IMR-90 (cell line): ENCODE measurements around the gene SIGLEC9. TPM values are rescaled to one million over a fixed set of nuclear protein-coding genes. Genes with fewer than 3 reads are reported as not detected.

Source experiments
- ATAC-seq: fragments of 200-7000 bp; cut with Tn5 transposase; 2 replicates; pipeline ENCODE4 v1.9.1; 2020; ENCODE audit warnings: low read depth, mild to moderate bottlenecking, moderate library complexity
- BruUV-seq: library from RNA; stranded (reverse); fragments of 400-500 nt; replicated peaks from 2 replicates; lab custom pipeline; 2021; lab: Mats Ljungman, UMichigan
- CTCF ChIA-PET: fragments of 300-600 bp; formaldehyde crosslinking; extraction: SDS; loops from one replicate; lab custom pipeline; 2021; ENCODE audit warnings: antibody characterized with exemption; lab: Yijun Ruan, JAX
- POLR2A ChIA-PET: fragments of 300-600 bp; sonication (Branson Sonifier 250); formaldehyde crosslinking; loops from one replicate; lab custom pipeline; 2022; ENCODE audit warnings: antibody characterized with exemption; ENCODE audit not compliant: unreplicated experiment; lab: Charles Lee
- DNase-seq: peaks from one replicate; pipeline ENCODE4 v3.0.0; 2013
- H2AFZ ChIP-seq: replicated peaks from 2 replicates; pipeline ENCODE3; 2013; ENCODE audit warnings: low read length, mild to moderate bottlenecking; ENCODE audit not compliant: poor library complexity
- H2AK5ac ChIP-seq: 2 replicates; pipeline ENCODE4 v1.6.1; 2013; ENCODE audit warnings: low read depth, low read length, inconsistent platforms
- H2AK9ac ChIP-seq: replicated peaks from 2 replicates; pipeline ENCODE3; 2013; ENCODE audit warnings: mild to moderate bottlenecking, low read depth, low read length, moderate library complexity; ENCODE audit not compliant: poor library complexity
- H2BK120ac ChIP-seq: 2 replicates; pipeline ENCODE4 v1.6.1; 2013; ENCODE audit warnings: low read depth, low read length, inconsistent platforms
- H2BK15ac ChIP-seq: 3 replicates; pipeline ENCODE4 v1.6.1; 2013; ENCODE audit warnings: low read depth, low read length, inconsistent platforms
- H2BK20ac ChIP-seq: 2 replicates; pipeline ENCODE4 v1.6.1; 2013; ENCODE audit warnings: low read depth, mild to moderate bottlenecking, inconsistent platforms, low read length, moderate library complexity
- H2BK5ac ChIP-seq: 2 replicates; pipeline ENCODE4 v1.6.1; 2013; ENCODE audit warnings: mild to moderate bottlenecking, low read depth, low read length, inconsistent platforms; ENCODE audit not compliant: poor library complexity, severe bottlenecking
- H3K14ac ChIP-seq: replicated peaks from 2 replicates; pipeline ENCODE4 v1.6.1; 2013; ENCODE audit warnings: low read depth, low read length, inconsistent platforms
- H3K18ac ChIP-seq: 2 replicates; pipeline ENCODE4 v1.6.1; 2013; ENCODE audit warnings: low read depth, low read length, control low read depth
- H3K23ac ChIP-seq: 2 replicates; pipeline ENCODE4 v1.6.1; 2013; ENCODE audit warnings: low read depth, low read length, inconsistent platforms
- H3K27ac ChIP-seq: 2 replicates; pipeline ENCODE4 v1.5.1; 2013; ENCODE audit warnings: mild to moderate bottlenecking, control low read depth, low read length; ENCODE audit not compliant: insufficient read depth
- H3K27me3 ChIP-seq: 2 replicates; pipeline ENCODE4 v1.6.1; 2013; ENCODE audit warnings: low read length; ENCODE audit not compliant: control insufficient read depth, insufficient read depth
- H3K36me3 ChIP-seq: 2 replicates; pipeline ENCODE4 v1.6.1; 2013; ENCODE audit warnings: low read length, mixed read lengths; ENCODE audit not compliant: control insufficient read depth, insufficient read depth
- H3K4ac ChIP-seq: 2 replicates; pipeline ENCODE4 v1.6.1; 2013; ENCODE audit warnings: low read depth, low read length, inconsistent platforms
- H3K4me1 ChIP-seq: 2 replicates; pipeline ENCODE4 v1.6.1; 2013; ENCODE audit warnings: low read length, mixed read lengths; ENCODE audit not compliant: control insufficient read depth, insufficient read depth
- H3K4me2 ChIP-seq: 2 replicates; pipeline ENCODE4 v1.6.1; 2013; ENCODE audit warnings: low read depth, mild to moderate bottlenecking, control low read depth, low read length, moderate library complexity
- H3K4me3 ChIP-seq: 2 replicates; pipeline ENCODE4 v1.5.1; 2013; ENCODE audit warnings: low read depth, mild to moderate bottlenecking, control low read depth, low read length, moderate library complexity; ENCODE audit not compliant: insufficient read depth
- H3K56ac ChIP-seq: 2 replicates; pipeline ENCODE4 v1.6.1; 2013; ENCODE audit warnings: low read length, inconsistent platforms; ENCODE audit not compliant: insufficient read depth; ENCODE audit errors: extremely low read depth
- H3K79me1 ChIP-seq, 2 experiments: 2 replicates each; pipeline ENCODE4 v1.6.1; 2013; ENCODE audit warnings: low read length in 2 of 2, inconsistent platforms in 1 of 2, low read depth in 1 of 2
- H3K9ac ChIP-seq: 2 replicates; pipeline ENCODE4 v1.6.1; 2013; ENCODE audit warnings: low read depth, low read length, control low read depth
- H3K9me1 ChIP-seq: 2 replicates; pipeline ENCODE4 v1.6.1; 2013; ENCODE audit warnings: low read length, inconsistent platforms; ENCODE audit not compliant: insufficient read depth
- H3K9me3 ChIP-seq: 2 replicates; pipeline ENCODE4 v1.6.1; 2013; ENCODE audit warnings: low read length; ENCODE audit not compliant: control insufficient read depth, insufficient read depth
- H4K20me1 ChIP-seq: 2 replicates; pipeline ENCODE4 v1.6.1; 2013; ENCODE audit warnings: low read length, inconsistent platforms; ENCODE audit not compliant: insufficient read depth
- H4K5ac ChIP-seq: 2 replicates; pipeline ENCODE4 v1.6.1; 2013; ENCODE audit warnings: mild to moderate bottlenecking, low read depth, low read length, control low read depth
- H4K8ac ChIP-seq, 2 experiments: 2 replicates each; pipeline ENCODE4 v1.6.1; 2013; ENCODE audit warnings: low read depth in 2 of 2, low read length in 2 of 2, control low read depth in 1 of 2, inconsistent platforms in 1 of 2
- H4K91ac ChIP-seq: 2 replicates; pipeline ENCODE4 v1.6.1; 2013; ENCODE audit warnings: low read depth, low read length, inconsistent platforms; ENCODE audit not compliant: insufficient read depth
- RCOR1 ChIP-seq: IDR thresholded peaks from 2 replicates; pipeline ENCODE4 v1.6.1; 2012; ENCODE audit warnings: mild to moderate bottlenecking, low read length, improper control_type of control experiment; ENCODE audit not compliant: insufficient replicate concordance
- WGBS, 2 experiments: methylation state at CpG; one replicate each; pipeline versions ENCODE4 v1.1.5 to v1.1.7; 2013; ENCODE audit warnings: missing lambda C conversion rate in 2 of 2; ENCODE audit not compliant: insufficient read length in 1 of 2; ENCODE audit errors: extremely low coverage in 2 of 2; 5-methylcytosine and 5-hydroxymethylcytosine counted together
- dilution Hi-C: fragments of 300-500 bp; cut with HindIII; formaldehyde crosslinking; loops from one replicate; pipeline ENCODE4 v1.14.3; 2018; ENCODE audit warnings: low sequenced_read_pairs; ENCODE audit not compliant: unreplicated experiment
- in situ Hi-C: fragments of 300-500 bp; cut with MboI; formaldehyde crosslinking; loops from 3 replicates; pipeline ENCODE4 v1.14.3; 2019; ENCODE audit warnings: low sequenced_read_pairs, inconsistent platforms, mixed read lengths
- intact Hi-C: fragments of 100-400 bp; cut with micrococcal nuclease; formaldehyde crosslinking; loops from 2 replicates; pipeline ENCODE4 v1.10.0; 2022
- polyA plus RNA-seq, 3 experiments: library from polyadenylated mRNA; depleted of rRNA; stranded (reverse); fragments of >200 nt; gene quantifications; 2 replicates each; pipeline ENCODE4 v1.2.3, GENCODE V29; 2012; ENCODE audit warnings: low replicate concordance in 1 of 3
- total RNA-seq: library from RNA; depleted of rRNA; stranded (reverse); fragments of >200 nt; gene quantifications from 2 replicates; pipeline ENCODE4 v1.2.3, GENCODE V29; 2012

The SIGLEC9 gene
- total and polyA plus RNA-seq, 2 of the 4 experiments (the other 2 are of a cell fraction) = 0.03 TPM; not detected in 1

DNA sequence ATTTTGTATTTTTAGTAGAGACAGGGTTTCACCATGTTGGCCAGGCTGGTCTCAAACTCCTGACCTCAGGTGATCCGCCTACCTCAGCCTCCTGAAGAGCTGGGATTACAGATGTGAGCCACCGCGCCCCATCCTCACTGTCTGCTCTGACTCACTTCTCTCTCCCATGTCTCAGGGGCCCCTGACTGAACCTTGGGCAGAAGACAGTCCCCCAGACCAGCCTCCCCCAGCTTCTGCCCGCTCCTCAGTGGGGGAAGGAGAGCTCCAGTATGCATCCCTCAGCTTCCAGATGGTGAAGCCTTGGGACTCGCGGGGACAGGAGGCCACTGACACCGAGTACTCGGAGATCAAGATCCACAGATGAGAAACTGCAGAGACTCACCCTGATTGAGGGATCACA, 5.0 kb downstream of the SIGLEC9 start:
- POLR2A ChIA-PET = no interaction called here
- CTCF ChIA-PET = no interaction called here
- no peak overlapping the region for H3K4me2 ChIP-seq
- H2AK5ac ChIP-seq = no peak overlapping the region
- no TSS peak for BruUV-seq
- no peak overlapping the region for H4K8ac ChIP-seq
- no peak overlapping the region for H3K27ac ChIP-seq
- H3K56ac ChIP-seq = no peak overlapping the region
- H2AFZ ChIP-seq = no peak overlapping the region
- H2AK9ac ChIP-seq = no peak overlapping the region
- H4K20me1 ChIP-seq = no peaks in the 10 kb centered on the region
- no peak for DNase-seq
- no peak overlapping the region for H3K9ac ChIP-seq
- 0 out of 2 replicates have a peak, but pooled peaks cover 2% of the 10 kb centered on the region for H3K4me1 ChIP-seq
- H3K79me1 ChIP-seq = no peaks in the 10 kb centered on the region
- WGBS, 2 experiments = 80% methylated on average over 3 of the region's 8 CpGs; no CpG with 5 or more reads in 1 of the 2 experiments
- intact Hi-C loops (no loop called here), dilution Hi-C loops (no loop called here), in situ Hi-C loops (no loop called here)
- no peak overlapping the region for H2BK20ac ChIP-seq
- H3K36me3 ChIP-seq = no peaks in the 10 kb centered on the region
- no peak overlapping the region for H2BK120ac ChIP-seq
- no peak overlapping the region for H4K91ac ChIP-seq
- peaks cover 4% of the 10 kb centered on the region; the same call in 1 of the 2 replicates for H3K9me1 ChIP-seq
- H3K9me3 ChIP-seq = no peaks in the 10 kb centered on the region
- no peak overlapping the region for H2BK5ac ChIP-seq
- no peak overlapping the region for H3K23ac ChIP-seq
- no peak overlapping the region for H2BK15ac ChIP-seq
- H3K4ac ChIP-seq = no peak overlapping the region
- no peak overlapping the region for H3K18ac ChIP-seq
- TF ChIP-seq RCOR1 = no peak
- H3K27me3 ChIP-seq = no peaks in the 10 kb centered on the region; the same call in 1 of the 2 replicates
- H4K5ac ChIP-seq = no peak overlapping the region
- no peak overlapping the region for H3K14ac ChIP-seq
- H3K4me3 ChIP-seq = no peak overlapping the region
- no peak for ATAC-seq
